HG03064 (cell line): ENCODE data around the gene KIF11.

Experiments used
- ATAC-seq: cut with Tn5 transposase; IDR thresholded peaks from one replicate; pipeline ENCODE4 v1.9.1; 2021; ENCODE audit warnings: low read depth; ENCODE audit not compliant: unreplicated experiment

Gene KIF11

GRCh38 chr10:92699518-92700381 is 106.8 kb downstream of the KIF11 start:
- ATAC-seq: no peak

- no peak for ATAC-seq
These were observed 109.5 kb downstream of the KIF11 start for GRCh38 chr10:92702301-92702916.
